ENCODE measurements around the gene CSNK1E.

Gene CSNK1E

GRCh38 chr22:38313384-38313955 is 3.8 kb downstream of the CSNK1E start:
- TF ChIP-seq CTCF (IDR thresholded peaks at IDR 0.05; ENCODE audit: low read depth, low read length) (no peak), MAX (IDR thresholded peaks at IDR 0.05; ENCODE audit: low read depth, low read length) (no peak), POLR2A (IDR thresholded peaks at IDR 0.05; ENCODE audit: extremely low read depth, insufficient read length) (no peak), MYC (IDR thresholded peaks at IDR 0.05; ENCODE audit: low read depth, low read length) (no peak)
- H3K4me3 ChIP-seq (ENCODE audit: low read depth, low read length) = no peak overlapping the region
- no peak for DNase-seq (ENCODE audit: low read depth)

- no peak for DNase-seq (ENCODE audit: low read depth)
- TF ChIP-seq CTCF (IDR thresholded peaks at IDR 0.05; ENCODE audit: low read depth, low read length) (no peak), MAX (IDR thresholded peaks at IDR 0.05; ENCODE audit: low read depth, low read length) (no peak), POLR2A (IDR thresholded peaks at IDR 0.05; ENCODE audit: extremely low read depth, insufficient read length) (no peak), MYC (IDR thresholded peaks at IDR 0.05; ENCODE audit: low read depth, low read length) (no peak)
- H3K4me3 ChIP-seq (ENCODE audit: low read depth, low read length) = no peak overlapping the region
Observed at GRCh38 chr22:38312261-38312800, 4.9 kb downstream of the CSNK1E start.

GRCh38 chr22:38311323-38311620 is 6.0 kb downstream of the CSNK1E start:
- DNase-seq (ENCODE audit: low read depth) = peak; percentile 71
- TF ChIP-seq POLR2A (IDR thresholded peaks at IDR 0.05; ENCODE audit: extremely low read depth, insufficient read length) (no peak), CTCF (IDR thresholded peaks at IDR 0.05; ENCODE audit: low read depth, low read length) (no peak), MAX (IDR thresholded peaks at IDR 0.05; ENCODE audit: low read depth, low read length) (no peak), MYC (IDR thresholded peaks at IDR 0.05; ENCODE audit: low read depth, low read length) (no peak)
- H3K4me3 ChIP-seq (ENCODE audit: low read depth, low read length) = no peak overlapping the region

- no peak overlapping the region for H3K4me3 ChIP-seq (ENCODE audit: low read depth, low read length)
- peak; percentile 83 for DNase-seq (ENCODE audit: low read depth)
- no peak for TF ChIP-seq CTCF (IDR thresholded peaks at IDR 0.05; ENCODE audit: low read depth, low read length)
- TF ChIP-seq MAX (IDR thresholded peaks at IDR 0.05; ENCODE audit: low read depth, low read length) = no peak
- no peak for TF ChIP-seq POLR2A (IDR thresholded peaks at IDR 0.05; ENCODE audit: extremely low read depth, insufficient read length)
- no peak for TF ChIP-seq MYC (IDR thresholded peaks at IDR 0.05; ENCODE audit: low read depth, low read length)
Observed at GRCh38 chr22:38310518-38311322, 6.5 kb downstream of the CSNK1E start.

- H3K4me3 ChIP-seq (ENCODE audit: low read depth, low read length) = no peak overlapping the region
- TF ChIP-seq POLR2A (IDR thresholded peaks at IDR 0.05; ENCODE audit: extremely low read depth, insufficient read length) = no peak
- no peak for TF ChIP-seq MAX (IDR thresholded peaks at IDR 0.05; ENCODE audit: low read depth, low read length)
- no peak for DNase-seq (ENCODE audit: low read depth)
Observed at GRCh38 chr22:38309614-38310517, 7.4 kb downstream of the CSNK1E start.
